ENCODE data around the gene HLA-DPA1. TPM values are rescaled to one million over a fixed set of nuclear protein-coding genes. Genes with fewer than 3 reads are reported as not detected.

Gene HLA-DPA1
- total RNA-seq, 1 experiment from 2014 or later = not detected

DNA sequence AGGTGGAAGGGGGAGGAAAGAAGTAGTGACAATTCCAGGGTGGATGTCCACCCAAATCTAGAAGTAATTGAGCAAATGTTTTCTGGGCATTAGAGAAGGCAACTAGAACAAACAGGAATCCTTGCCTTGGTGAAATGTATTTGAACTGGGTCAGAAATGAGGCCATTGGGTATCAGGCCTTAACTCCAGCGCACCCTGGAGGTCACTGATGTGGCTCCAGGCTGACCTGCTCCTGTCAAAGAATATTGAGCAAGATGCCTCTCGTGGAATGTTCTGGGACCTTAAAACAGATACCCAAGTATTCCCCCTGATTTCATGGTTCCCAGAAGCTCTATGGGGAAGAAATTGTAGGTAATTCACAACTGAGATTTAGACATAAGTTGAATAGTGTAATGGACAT, 9.3 kb upstream of the HLA-DPA1 start:
- CTCF ChIA-PET = no interaction called here
- H3K9me3 Mint-ChIP-seq (ENCODE audit: unreplicated experiment) = no peaks in the 10 kb centered on the region
- POLR2A ChIA-PET = no interaction called here
- no peak overlapping the region for H3K27ac Mint-ChIP-seq (ENCODE audit: low read depth, unreplicated experiment)
- BruUV-seq (replicated peaks) = no TSS peak
- intact Hi-C loops (cut with micrococcal nuclease) = loop anchor here (1.0 kb wide), 1 partner anchor 68 kb away; no protein-coding TSS in a partner anchor
- H3K36me3 Mint-ChIP-seq (ENCODE audit: insufficient read depth, unreplicated experiment) = no peaks in the 10 kb centered on the region
- H3K4me3 Mint-ChIP-seq (ENCODE audit: unreplicated experiment) = no peak overlapping the region
- no peaks in the 10 kb centered on the region for H3K4me1 Mint-ChIP-seq (ENCODE audit: insufficient read depth, unreplicated experiment)
- peaks cover 100% of the 10 kb centered on the region for H3K27me3 Mint-ChIP-seq (ENCODE audit: insufficient read depth, unreplicated experiment)
- TF ChIP-seq, protein P1, sequence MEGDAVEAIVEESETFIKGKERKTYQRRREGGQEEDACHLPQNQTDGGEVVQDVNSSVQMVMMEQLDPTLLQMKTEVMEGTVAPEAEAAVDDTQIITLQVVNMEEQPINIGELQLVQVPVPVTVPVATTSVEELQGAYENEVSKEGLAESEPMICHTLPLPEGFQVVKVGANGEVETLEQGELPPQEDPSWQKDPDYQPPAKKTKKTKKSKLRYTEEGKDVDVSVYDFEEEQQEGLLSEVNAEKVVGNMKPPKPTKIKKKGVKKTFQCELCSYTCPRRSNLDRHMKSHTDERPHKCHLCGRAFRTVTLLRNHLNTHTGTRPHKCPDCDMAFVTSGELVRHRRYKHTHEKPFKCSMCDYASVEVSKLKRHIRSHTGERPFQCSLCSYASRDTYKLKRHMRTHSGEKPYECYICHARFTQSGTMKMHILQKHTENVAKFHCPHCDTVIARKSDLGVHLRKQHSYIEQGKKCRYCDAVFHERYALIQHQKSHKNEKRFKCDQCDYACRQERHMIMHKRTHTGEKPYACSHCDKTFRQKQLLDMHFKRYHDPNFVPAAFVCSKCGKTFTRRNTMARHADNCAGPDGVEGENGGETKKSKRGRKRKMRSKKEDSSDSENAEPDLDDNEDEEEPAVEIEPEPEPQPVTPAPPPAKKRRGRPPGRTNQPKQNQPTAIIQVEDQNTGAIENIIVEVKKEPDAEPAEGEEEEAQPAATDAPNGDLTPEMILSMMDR (IDR thresholded peaks at IDR 0.05; ENCODE audit: unreplicated experiment) = peak; percentile 30
- DNase-seq (ENCODE audit: unreplicated experiment) = peak; percentile 47

DNA sequence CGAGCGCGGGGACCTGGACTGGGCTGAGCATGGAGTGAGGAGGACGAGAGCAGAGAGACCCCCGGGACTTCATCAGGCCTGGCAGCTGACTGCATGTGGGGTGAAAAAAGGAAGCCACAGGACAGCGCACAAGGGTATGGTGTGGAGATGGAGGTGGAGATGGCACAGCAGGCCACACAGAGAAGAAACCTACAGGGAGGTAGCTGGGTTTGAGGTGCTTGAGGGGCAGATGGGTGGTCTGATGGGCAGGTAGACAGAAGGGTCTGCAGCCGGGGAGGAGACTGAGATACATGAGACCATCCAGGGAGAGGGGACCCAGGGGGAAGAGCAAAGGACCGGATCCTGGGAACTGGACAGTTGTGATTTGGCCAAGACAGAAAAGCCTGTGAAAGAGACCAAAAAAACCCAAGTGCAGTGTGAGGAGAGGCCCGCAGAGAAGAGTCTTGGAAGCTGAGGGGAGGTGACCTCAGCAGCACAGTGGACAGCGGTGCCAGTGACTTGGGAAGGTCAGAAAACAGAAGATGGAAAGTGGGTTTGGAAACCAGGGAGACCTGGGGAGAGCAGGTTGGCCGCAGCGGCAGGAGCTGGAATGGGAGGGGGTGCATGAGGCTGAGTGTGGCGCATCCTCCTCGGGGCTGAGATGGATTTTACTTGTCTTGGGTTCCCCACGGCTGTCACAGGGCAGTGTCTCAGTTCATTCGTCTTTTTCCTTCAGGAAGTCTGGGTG, 7.8 kb upstream of the HLA-DPA1 start:
- BruUV-seq (replicated peaks) = no TSS peak
- intact Hi-C loops (cut with micrococcal nuclease) = no loop called here
- H3K4me3 Mint-ChIP-seq (ENCODE audit: unreplicated experiment) = no peak overlapping the region
- CTCF ChIA-PET = interaction anchor here (0.7 to 1.8 kb wide), 3 partner anchors 12 to 94 kb away, joined by 3 read pairs; no protein-coding TSS in a partner anchor
- TF ChIP-seq, protein P1 (IDR thresholded peaks at IDR 0.05; ENCODE audit: unreplicated experiment) = no peak
- H3K36me3 Mint-ChIP-seq (ENCODE audit: insufficient read depth, unreplicated experiment) = no peaks in the 10 kb centered on the region
- H3K4me1 Mint-ChIP-seq (ENCODE audit: insufficient read depth, unreplicated experiment) = no peaks in the 10 kb centered on the region
- no peak for DNase-seq (ENCODE audit: unreplicated experiment)
- H3K9me3 Mint-ChIP-seq (ENCODE audit: unreplicated experiment) = no peaks in the 10 kb centered on the region
- POLR2A ChIA-PET = no interaction called here
- peaks cover 95% of the 10 kb centered on the region for H3K27me3 Mint-ChIP-seq (ENCODE audit: insufficient read depth, unreplicated experiment)
- no peak overlapping the region for H3K27ac Mint-ChIP-seq (ENCODE audit: low read depth, unreplicated experiment)

DNA sequence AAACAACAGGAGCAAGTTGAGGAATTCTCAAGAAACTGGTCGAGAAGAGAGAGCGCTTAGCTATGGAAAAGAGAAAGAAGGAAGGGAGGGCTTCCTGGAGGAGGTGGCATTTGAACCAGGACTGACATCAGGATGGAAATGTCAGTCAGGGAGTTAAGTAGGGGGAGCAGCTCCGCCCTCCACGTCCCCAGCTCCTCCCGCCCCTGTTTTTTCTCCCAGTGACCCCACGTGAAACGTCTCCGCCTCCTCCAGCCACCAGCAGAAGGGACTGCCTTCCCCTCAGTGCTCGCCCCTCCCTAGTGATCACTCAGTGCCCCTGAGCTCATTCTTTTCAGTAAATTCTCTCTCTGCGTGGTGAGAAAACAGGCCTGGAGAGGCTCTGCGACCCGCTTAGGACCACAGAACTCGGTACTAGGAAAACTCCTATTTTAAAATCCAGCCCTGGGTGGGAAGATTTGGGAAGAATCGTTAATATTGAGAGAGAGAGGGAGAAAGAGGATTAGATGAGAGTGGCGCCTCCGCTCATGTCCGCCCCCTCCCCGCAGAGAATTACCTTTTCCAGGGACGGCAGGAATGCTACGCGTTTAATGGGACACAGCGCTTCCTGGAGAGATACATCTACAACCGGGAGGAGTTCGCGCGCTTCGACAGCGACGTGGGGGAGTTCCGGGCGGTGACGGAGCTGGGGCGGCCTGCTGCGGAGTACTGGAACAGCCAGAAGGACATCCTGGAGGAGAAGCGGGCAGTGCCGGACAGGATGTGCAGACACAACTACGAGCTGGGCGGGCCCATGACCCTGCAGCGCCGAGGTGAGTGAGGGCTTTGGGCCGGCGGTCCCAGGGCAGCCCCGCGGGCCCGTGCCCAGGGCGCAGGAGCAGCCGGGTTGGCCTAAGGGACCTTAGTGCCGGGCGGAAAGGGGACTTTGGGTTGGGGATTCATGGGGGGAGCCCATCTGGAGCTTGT, 7.0 kb upstream of the HLA-DPA1 start:
- TF ChIP-seq, protein P1 (IDR thresholded peaks at IDR 0.05; ENCODE audit: unreplicated experiment) = no peak
- no peak for DNase-seq (ENCODE audit: unreplicated experiment)
- Mint-ChIP-seq H3K4me3 (ENCODE audit: unreplicated experiment) (no peak overlapping the region), H3K9me3 (ENCODE audit: unreplicated experiment) (no peaks in the 10 kb centered on the region), H3K27me3 (ENCODE audit: insufficient read depth, unreplicated experiment) (peaks cover 94% of the 10 kb centered on the region), H3K27ac (ENCODE audit: low read depth, unreplicated experiment) (no peak overlapping the region), H3K36me3 (ENCODE audit: insufficient read depth, unreplicated experiment) (no peaks in the 10 kb centered on the region), H3K4me1 (ENCODE audit: insufficient read depth, unreplicated experiment) (no peaks in the 10 kb centered on the region)
- ChIA-PET POLR2A (no interaction called here), CTCF (interaction anchor here (1.8 kb wide), 1 partner anchor 12 kb away, joined by 3 read pairs; no protein-coding TSS in a partner anchor)
- no TSS peak for BruUV-seq (replicated peaks)
- intact Hi-C loops (cut with micrococcal nuclease) = no loop called here

DNA sequence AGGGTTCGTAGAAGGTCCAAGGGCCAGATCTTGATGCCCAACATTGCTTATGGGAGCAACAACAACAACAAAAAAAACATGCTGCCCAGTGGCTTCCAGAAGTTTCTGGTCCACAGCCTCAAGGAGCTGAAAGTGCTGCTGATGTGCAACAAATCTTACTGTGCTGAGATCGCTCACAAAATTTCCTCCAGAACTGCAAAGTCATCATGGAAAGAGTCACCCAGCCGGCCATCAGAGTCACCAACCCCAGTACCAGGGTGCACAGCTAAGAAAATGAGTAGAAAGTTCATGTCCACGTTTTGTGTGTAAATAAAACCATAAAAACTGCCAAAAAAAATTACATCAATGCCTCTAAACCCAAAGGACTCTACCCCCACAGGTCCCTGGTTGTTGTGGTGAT, 6.1 kb upstream of the HLA-DPA1 start:
- no peaks in the 10 kb centered on the region for H3K36me3 Mint-ChIP-seq (ENCODE audit: insufficient read depth, unreplicated experiment)
- no peak for DNase-seq (ENCODE audit: unreplicated experiment)
- H3K9me3 Mint-ChIP-seq (ENCODE audit: unreplicated experiment) = no peaks in the 10 kb centered on the region
- CTCF ChIA-PET = interaction anchor here (1.8 kb wide), 1 partner anchor 11 kb away, joined by 3 read pairs; no protein-coding TSS in a partner anchor
- no peak overlapping the region for H3K27ac Mint-ChIP-seq (ENCODE audit: low read depth, unreplicated experiment)
- intact Hi-C loops (cut with micrococcal nuclease) = no loop called here
- no peak overlapping the region for H3K4me3 Mint-ChIP-seq (ENCODE audit: unreplicated experiment)
- H3K27me3 Mint-ChIP-seq (ENCODE audit: insufficient read depth, unreplicated experiment) = peaks cover 94% of the 10 kb centered on the region
- H3K4me1 Mint-ChIP-seq (ENCODE audit: insufficient read depth, unreplicated experiment) = no peaks in the 10 kb centered on the region
- TF ChIP-seq, protein P1 (IDR thresholded peaks at IDR 0.05; ENCODE audit: unreplicated experiment) = no peak
- POLR2A ChIA-PET = no interaction called here
- BruUV-seq (replicated peaks) = no TSS peak
